HepG2 (cell line): ENCODE results near the gene DAB2IP. TPM values are rescaled to one million over a fixed set of nuclear protein-coding genes. Genes with fewer than 3 reads are reported as not detected.

ENCODE experiments used
- AHR ChIP-seq: IDR thresholded peaks from 2 replicates; pipeline ENCODE4 v1.6.1; 2018; ENCODE audit warnings: missing genetic modification reagents, missing compliant biosample characterization
- ARHGAP35 ChIP-seq: sonication (generic); formaldehyde crosslinking; IDR thresholded peaks from 2 replicates; pipeline ENCODE4 v1.9.0; 2022; ENCODE audit warnings: mild to moderate bottlenecking, inconsistent platforms, moderate library complexity, missing genetic modification reagents, borderline replicate concordance
- FOXK2 ChIP-seq: fragments of 450-650 bp; IDR thresholded peaks from 2 replicates; pipeline ENCODE4 v1.6.1; 2016
- PAF1 ChIP-seq: IDR thresholded peaks from 2 replicates; pipeline ENCODE4 v1.6.1; 2016; ENCODE audit warnings: missing genetic modification reagents, missing compliant biosample characterization
- PAX8 ChIP-seq: sonication (generic); formaldehyde crosslinking; IDR thresholded peaks from 2 replicates; pipeline ENCODE4 v1.8.0; 2022; ENCODE audit warnings: mild to moderate bottlenecking, missing genetic modification reagents, borderline replicate concordance
- PBX3 ChIP-seq: sonication (generic); formaldehyde crosslinking; IDR thresholded peaks from 2 replicates; pipeline ENCODE4 v1.8.1; 2023; ENCODE audit warnings: missing genetic modification reagents, inconsistent platforms, borderline replicate concordance
- PPARG ChIP-seq: conservative IDR thresholded peaks from 2 replicates; pipeline ENCODE4 v1.6.1; 2016; ENCODE audit warnings: missing biosample characterization, missing genetic modification reagents
- PRDM15 ChIP-seq: sonication (generic); formaldehyde crosslinking; IDR thresholded peaks from 2 replicates; pipeline ENCODE4 v1.4.0; 2020; ENCODE audit warnings: missing genetic modification reagents
- RCOR2 ChIP-seq: IDR thresholded peaks from 2 replicates; pipeline ENCODE4 v1.6.1; 2016; ENCODE audit warnings: missing biosample characterization, missing genetic modification reagents
- SAP130 ChIP-seq: IDR thresholded peaks from 2 replicates; pipeline ENCODE4 v1.6.1; 2016; ENCODE audit warnings: low read depth
- SMYD3 ChIP-seq: sonication (generic); formaldehyde crosslinking; IDR thresholded peaks from 2 replicates; pipeline ENCODE4 v1.8.1; 2023; ENCODE audit warnings: mild to moderate bottlenecking, missing genetic modification reagents
- SOX13 ChIP-seq, 3 experiments: fragments of 450-650 bp in 1 of 3; sonication (generic) in 1 of 3; formaldehyde crosslinking in 1 of 3; IDR thresholded peaks in 2 of 3; conservative IDR thresholded peaks in 1 of 3; 2 replicates each; pipeline versions ENCODE4 v1.5.0 to v1.6.1; 2016 to 2020; ENCODE audit warnings: antibody characterized with exemption in 1 of 3, mild to moderate bottlenecking in 1 of 3, missing compliant biosample characterization in 1 of 3, missing genetic modification reagents in 1 of 3, moderate library complexity in 1 of 3
- SOX6 ChIP-seq, 2 experiments: fragments of 450-650 bp in 1 of 2; sonication (generic) in 1 of 2; formaldehyde crosslinking in 1 of 2; IDR thresholded peaks; 2 replicates each; pipeline versions ENCODE4 v1.4.0 to v1.6.1; 2017 to 2020; ENCODE audit warnings: antibody characterized with exemption in 1 of 2, mild to moderate bottlenecking in 1 of 2, missing genetic modification reagents in 1 of 2
- ZKSCAN1 ChIP-seq: fragments of 150-350 bp; IDR thresholded peaks from 2 replicates; pipeline ENCODE4 v1.6.1; 2014; ENCODE audit warnings: low read length
- ZMAT3 ChIP-seq: sonication (generic); formaldehyde crosslinking; conservative IDR thresholded peaks from 2 replicates; pipeline ENCODE4 v1.7.0; 2021; ENCODE audit warnings: missing genetic modification reagents
- ZNF333 ChIP-seq: sonication (generic); formaldehyde crosslinking; IDR thresholded peaks from 2 replicates; pipeline ENCODE4 v1.4.0; 2020; ENCODE audit warnings: mild to moderate bottlenecking, missing genetic modification reagents, borderline replicate concordance
- ZNF674 ChIP-seq: sonication (generic); formaldehyde crosslinking; IDR thresholded peaks from 2 replicates; pipeline ENCODE4 v1.5.0; 2020; ENCODE audit warnings: low read depth, mild to moderate bottlenecking, missing genetic modification reagents
- ZNF768 ChIP-seq: sonication (generic); formaldehyde crosslinking; IDR thresholded peaks from 2 replicates; pipeline ENCODE4 v1.4.0; 2020; ENCODE audit warnings: missing genetic modification reagents
- polyA plus RNA-seq, 8 experiments: library from polyadenylated mRNA; depleted of rRNA in 3 of 8; stranded (reverse) in 7 of 8; unstranded in 1 of 8; fragments of >200 nt; fragmentation: Illumina TruSeq in 4 of 8; extraction: Trizol in 4 of 8; gene quantifications; 2 replicates each; pipeline versions ENCODE4 v1.2.1 to v1.2.3, GENCODE V29; 2011 to 2016; ENCODE audit warnings: low read depth in 4 of 8, missing spikeins in 1 of 8, mixed read lengths in 1 of 8; ENCODE audit not compliant: insufficient read depth in 1 of 8
- total RNA-seq, 5 experiments: library from RNA; depleted of rRNA; stranded (reverse); fragments of >200 nt; fragmentation: Illumina TruSeq; extraction: Trizol; gene quantifications; 2 replicates each; pipeline ENCODE4 v1.2.3, GENCODE V29; 2016; ENCODE audit warnings: low read depth in 1 of 5
- TF ChIP-seq, protein P1 (sequence below): sonication (generic); formaldehyde crosslinking; IDR thresholded peaks from 2 replicates; pipeline ENCODE4 v1.4.0; 2020; ENCODE audit warnings: missing genetic modification reagents, borderline replicate concordance
- TF ChIP-seq, protein P2 (sequence below): sonication (generic); formaldehyde crosslinking; IDR thresholded peaks from 2 replicates; pipeline ENCODE4 v1.5.1; 2020; ENCODE audit warnings: mild to moderate bottlenecking, missing genetic modification reagents, moderate library complexity

The DAB2IP gene
- total and polyA plus RNA-seq, 2 of the 13 experiments (the other 11 are each of a cell fraction or from before 2014, with no cell fraction given) = 25.3 to 37.9 TPM

- TF ChIP-seq SAP130 (CRISPR knock-in tag) = peak; percentile 25; the same call in 1 of the 2 replicates
- no peak for TF ChIP-seq ZNF768
- no peak for TF ChIP-seq ZNF333 (CRISPR knock-in tag)
- TF ChIP-seq RCOR2 (CRISPR knock-in tag) = 0 out of 2 replicates have a peak, but pooled peaks have one; percentile 33
- TF ChIP-seq PPARG (CRISPR knock-in tag) = 0 out of 2 replicates have a peak, but pooled peaks have one; percentile 14
- TF ChIP-seq, protein P1, sequence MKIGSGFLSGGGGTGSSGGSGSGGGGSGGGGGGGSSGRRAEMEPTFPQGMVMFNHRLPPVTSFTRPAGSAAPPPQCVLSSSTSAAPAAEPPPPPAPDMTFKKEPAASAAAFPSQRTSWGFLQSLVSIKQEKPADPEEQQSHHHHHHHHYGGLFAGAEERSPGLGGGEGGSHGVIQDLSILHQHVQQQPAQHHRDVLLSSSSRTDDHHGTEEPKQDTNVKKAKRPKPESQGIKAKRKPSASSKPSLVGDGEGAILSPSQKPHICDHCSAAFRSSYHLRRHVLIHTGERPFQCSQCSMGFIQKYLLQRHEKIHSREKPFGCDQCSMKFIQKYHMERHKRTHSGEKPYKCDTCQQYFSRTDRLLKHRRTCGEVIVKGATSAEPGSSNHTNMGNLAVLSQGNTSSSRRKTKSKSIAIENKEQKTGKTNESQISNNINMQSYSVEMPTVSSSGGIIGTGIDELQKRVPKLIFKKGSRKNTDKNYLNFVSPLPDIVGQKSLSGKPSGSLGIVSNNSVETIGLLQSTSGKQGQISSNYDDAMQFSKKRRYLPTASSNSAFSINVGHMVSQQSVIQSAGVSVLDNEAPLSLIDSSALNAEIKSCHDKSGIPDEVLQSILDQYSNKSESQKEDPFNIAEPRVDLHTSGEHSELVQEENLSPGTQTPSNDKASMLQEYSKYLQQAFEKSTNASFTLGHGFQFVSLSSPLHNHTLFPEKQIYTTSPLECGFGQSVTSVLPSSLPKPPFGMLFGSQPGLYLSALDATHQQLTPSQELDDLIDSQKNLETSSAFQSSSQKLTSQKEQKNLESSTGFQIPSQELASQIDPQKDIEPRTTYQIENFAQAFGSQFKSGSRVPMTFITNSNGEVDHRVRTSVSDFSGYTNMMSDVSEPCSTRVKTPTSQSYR (CRISPR knock-in tag) = 0 out of 2 replicates have a peak, but pooled peaks have one; percentile 19
- TF ChIP-seq SOX13 (IDR thresholded peaks at IDR 0.05) = no peak
- peak in 1 of 2 experiments; percentile 63; a peak in 2 of 4 replicates for TF ChIP-seq SOX13 (CRISPR knock-in tag; conservative IDR thresholded peaks at IDR 0.05 in 1 of 2, IDR thresholded peaks at IDR 0.05 in 1 of 2)
- TF ChIP-seq ARHGAP35 (CRISPR knock-in tag) = no peak
- peak; percentile 75 for TF ChIP-seq PRDM15
- no peak for TF ChIP-seq PAF1 (CRISPR knock-in tag)
- TF ChIP-seq FOXK2 = no peak
- no peak for TF ChIP-seq PBX3 (CRISPR knock-in tag)
- no peak for TF ChIP-seq ZMAT3 (CRISPR knock-in tag)
- TF ChIP-seq, protein P2, sequence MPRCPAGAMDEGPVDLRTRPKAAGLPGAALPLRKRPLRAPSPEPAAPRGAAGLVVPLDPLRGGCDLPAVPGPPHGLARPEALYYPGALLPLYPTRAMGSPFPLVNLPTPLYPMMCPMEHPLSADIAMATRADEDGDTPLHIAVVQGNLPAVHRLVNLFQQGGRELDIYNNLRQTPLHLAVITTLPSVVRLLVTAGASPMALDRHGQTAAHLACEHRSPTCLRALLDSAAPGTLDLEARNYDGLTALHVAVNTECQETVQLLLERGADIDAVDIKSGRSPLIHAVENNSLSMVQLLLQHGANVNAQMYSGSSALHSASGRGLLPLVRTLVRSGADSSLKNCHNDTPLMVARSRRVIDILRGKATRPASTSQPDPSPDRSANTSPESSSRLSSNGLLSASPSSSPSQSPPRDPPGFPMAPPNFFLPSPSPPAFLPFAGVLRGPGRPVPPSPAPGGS (CRISPR knock-in tag) = no peak
- no peak for TF ChIP-seq ZNF674 (CRISPR knock-in tag)
- no peak for TF ChIP-seq PAX8 (CRISPR knock-in tag)
- no peak for TF ChIP-seq ZKSCAN1
- no peak for TF ChIP-seq SMYD3 (CRISPR knock-in tag)
- TF ChIP-seq SOX6 (IDR thresholded peaks at IDR 0.05) = no peak
- TF ChIP-seq SOX6 (CRISPR knock-in tag; IDR thresholded peaks at IDR 0.05) = no peak
- TF ChIP-seq AHR (CRISPR knock-in tag) = no peak
These were observed 18.2 kb upstream of the DAB2IP start (continued) for GRCh38 chr9:121633119-121633714.
